Caco-2 (cell line): ENCODE results near the gene PIM2. TPM values are rescaled to one million over a fixed set of nuclear protein-coding genes. Genes with fewer than 3 reads are reported as not detected.
A peak's percentile ranks its signal among the peaks of the same experiment; 100 is the strongest.

ENCODE experiments used
- BruUV-seq: library from RNA; stranded (reverse); fragments of 400-500 nt; replicated peaks from 2 replicates; lab custom pipeline; 2021; lab: Mats Ljungman, UMichigan
- CTCF ChIA-PET: fragments of 300-600 bp; sonication (Branson Sonifier 250); formaldehyde crosslinking; loops from one replicate; lab custom pipeline; 2022; ENCODE audit warnings: antibody characterized with exemption; lab: Charles Lee
- POLR2A ChIA-PET: fragments of 300-600 bp; sonication (Branson Sonifier 250); formaldehyde crosslinking; loops from one replicate; lab custom pipeline; 2022; ENCODE audit warnings: antibody characterized with exemption; lab: Charles Lee
- DNase-seq, 2 experiments: peaks; one replicate each; pipeline versions ENCODE4 v3.0.0 to v3.0.0-alpha.2; 2020 to 2022
- H3K27me3 ChIP-seq: replicated peaks from 2 replicates; pipeline ENCODE4 v1.6.0; 2011; ENCODE audit warnings: low read length; ENCODE audit not compliant: control insufficient read depth, insufficient read depth
- H3K36me3 ChIP-seq: 2 replicates; pipeline ENCODE4 v1.5.1; 2011; ENCODE audit warnings: low read length; ENCODE audit not compliant: control insufficient read depth, insufficient read depth
- H3K4me1 ChIP-seq: fragments of 250-450 bp; sonication (Bioruptor Pico); 2 replicates; pipeline ENCODE4 v1.5.1; 2020; ENCODE audit warnings: mild to moderate bottlenecking
- H3K4me3 ChIP-seq: 2 replicates; pipeline ENCODE4 v1.5.1; 2011; ENCODE audit warnings: low read depth, mild to moderate bottlenecking, control low read depth, low read length
- H3K9me3 ChIP-seq: fragments of 250-450 bp; sonication (Bioruptor Pico); 2 replicates; pipeline ENCODE4 v1.5.1; 2020; ENCODE audit warnings: mild to moderate bottlenecking, moderate library complexity
- H3K27ac Mint-ChIP-seq: one replicate; pipeline ENCODE4 v1.8.0; 2022; ENCODE audit warnings: mixed read lengths; ENCODE audit not compliant: unreplicated experiment
- H3K27me3 Mint-ChIP-seq: one replicate; pipeline ENCODE4 v1.8.0; 2022; ENCODE audit warnings: mixed read lengths; ENCODE audit not compliant: insufficient read depth, unreplicated experiment
- H3K36me3 Mint-ChIP-seq: one replicate; pipeline ENCODE4 v1.8.0; 2022; ENCODE audit warnings: mild to moderate bottlenecking, mixed read lengths; ENCODE audit not compliant: insufficient read depth, unreplicated experiment
- H3K4me1 Mint-ChIP-seq: one replicate; pipeline ENCODE4 v1.8.0; 2022; ENCODE audit warnings: low read depth, mixed read lengths; ENCODE audit not compliant: unreplicated experiment
- H3K4me3 Mint-ChIP-seq: one replicate; pipeline ENCODE4 v1.8.0; 2022; ENCODE audit warnings: mild to moderate bottlenecking, moderate library complexity, mixed read lengths; ENCODE audit not compliant: unreplicated experiment
- H3K9me3 Mint-ChIP-seq: one replicate; pipeline ENCODE4 v1.8.0; 2022; ENCODE audit warnings: mixed read lengths; ENCODE audit not compliant: unreplicated experiment
- intact Hi-C: fragments of 100-400 bp; cut with micrococcal nuclease; formaldehyde crosslinking; loops from one replicate; pipeline ENCODE4 v1.10.0; 2022; ENCODE audit not compliant: unreplicated experiment
- total RNA-seq: library from RNA; stranded (reverse); gene quantifications from 2 replicates; pipeline ENCODE4 v1.2.3, GENCODE V29; 2022
- TF ChIP-seq, protein P1 (sequence below), 2 experiments: fragments of 200-600 bp in 1 of 2; IDR thresholded peaks; 1 replicate in 1 of 2; 2 replicates in 1 of 2; pipeline versions ENCODE4 v1.5.1 to v1.8.0; 2011 to 2022; ENCODE audit warnings: antibody characterized with exemption in 1 of 2, control low read depth in 1 of 2, inconsistent platforms in 1 of 2, low read depth in 1 of 2, low read length in 1 of 2, mild to moderate bottlenecking in 1 of 2, moderate library complexity in 1 of 2; ENCODE audit not compliant: insufficient read depth in 1 of 2, severe bottlenecking in 1 of 2, unreplicated experiment in 1 of 2

Gene PIM2
- total RNA-seq, 1 experiment from 2014 or later = 12.0 TPM

DNA sequence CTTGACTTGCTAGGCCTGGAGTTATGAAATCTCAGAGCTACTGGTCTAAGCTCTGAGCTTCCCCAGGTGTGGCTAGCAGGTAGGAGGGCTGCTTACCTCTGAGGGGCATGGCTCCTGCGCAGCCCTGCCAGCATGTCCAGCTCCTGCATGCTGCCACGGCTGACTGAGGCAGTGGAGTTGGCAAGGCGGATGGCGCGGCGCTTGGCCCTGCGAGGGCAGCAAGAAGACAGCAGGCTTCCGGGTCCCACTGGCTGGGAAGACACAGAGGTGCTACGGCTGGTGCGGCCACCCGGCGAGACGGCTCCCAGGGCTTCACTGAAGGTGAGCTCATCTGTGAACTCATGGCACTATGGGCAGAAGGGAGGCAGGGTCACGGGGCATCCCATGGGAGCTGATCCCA, 47.1 kb upstream of the PIM2 start:
- peaks cover 5% of the 10 kb centered on the region for H3K4me1 Mint-ChIP-seq

GRCh38 chrX:48961585-48962091, 42.8 kb upstream of the PIM2 start:
- Mint-ChIP-seq H3K9me3 (no peaks in the 10 kb centered on the region), H3K4me1 (peaks cover 15% of the 10 kb centered on the region), H3K36me3 (peaks cover 11% of the 10 kb centered on the region), H3K4me3 (no peak overlapping the region), H3K27me3 (no peaks in the 10 kb centered on the region), H3K27ac (no peak overlapping the region)
- no peaks in the 10 kb centered on the region for H3K4me1 ChIP-seq
- H3K36me3 ChIP-seq = no peaks in the 10 kb centered on the region
- H3K9me3 ChIP-seq = no peaks in the 10 kb centered on the region
- DNase-seq = peak in 1 of 2 experiments; percentile 22
- no TSS peak for BruUV-seq
- CTCF ChIA-PET = no interaction called here
- POLR2A ChIA-PET = no interaction called here
- intact Hi-C loops = no loop called here
- TF ChIP-seq, protein P1, sequence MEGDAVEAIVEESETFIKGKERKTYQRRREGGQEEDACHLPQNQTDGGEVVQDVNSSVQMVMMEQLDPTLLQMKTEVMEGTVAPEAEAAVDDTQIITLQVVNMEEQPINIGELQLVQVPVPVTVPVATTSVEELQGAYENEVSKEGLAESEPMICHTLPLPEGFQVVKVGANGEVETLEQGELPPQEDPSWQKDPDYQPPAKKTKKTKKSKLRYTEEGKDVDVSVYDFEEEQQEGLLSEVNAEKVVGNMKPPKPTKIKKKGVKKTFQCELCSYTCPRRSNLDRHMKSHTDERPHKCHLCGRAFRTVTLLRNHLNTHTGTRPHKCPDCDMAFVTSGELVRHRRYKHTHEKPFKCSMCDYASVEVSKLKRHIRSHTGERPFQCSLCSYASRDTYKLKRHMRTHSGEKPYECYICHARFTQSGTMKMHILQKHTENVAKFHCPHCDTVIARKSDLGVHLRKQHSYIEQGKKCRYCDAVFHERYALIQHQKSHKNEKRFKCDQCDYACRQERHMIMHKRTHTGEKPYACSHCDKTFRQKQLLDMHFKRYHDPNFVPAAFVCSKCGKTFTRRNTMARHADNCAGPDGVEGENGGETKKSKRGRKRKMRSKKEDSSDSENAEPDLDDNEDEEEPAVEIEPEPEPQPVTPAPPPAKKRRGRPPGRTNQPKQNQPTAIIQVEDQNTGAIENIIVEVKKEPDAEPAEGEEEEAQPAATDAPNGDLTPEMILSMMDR (IDR thresholded peaks at IDR 0.05; ENCODE audit: insufficient read depth in 1 of 2, low read depth in 1 of 2, low read length in 1 of 2, severe bottlenecking in 1 of 2, unreplicated experiment in 1 of 2) = no peak
- no peaks in the 10 kb centered on the region for H3K27me3 ChIP-seq
- no peak overlapping the region for H3K4me3 ChIP-seq

More for the DNA sequence above, 47.1 kb upstream of the PIM2 start:
- Mint-ChIP-seq H3K27me3 (no peaks in the 10 kb centered on the region), H3K4me3 (no peak overlapping the region), H3K36me3 (no peaks in the 10 kb centered on the region), H3K9me3 (no peaks in the 10 kb centered on the region), H3K27ac (no peak overlapping the region)
- H3K4me1 ChIP-seq = no peaks in the 10 kb centered on the region
- no TSS peak for BruUV-seq
- no peak for DNase-seq
- no peaks in the 10 kb centered on the region for H3K36me3 ChIP-seq
- no peaks in the 10 kb centered on the region for H3K9me3 ChIP-seq
- intact Hi-C loops = no loop called here
- ChIA-PET CTCF (interaction anchor here (0.7 kb wide), 1 partner anchor 130 kb away, joined by 6 read pairs; no protein-coding TSS in a partner anchor), POLR2A (no interaction called here)
- no peaks in the 10 kb centered on the region for H3K27me3 ChIP-seq
- H3K4me3 ChIP-seq = no peak overlapping the region
- TF ChIP-seq, protein P1 (IDR thresholded peaks at IDR 0.05; ENCODE audit: insufficient read depth in 1 of 2, low read depth in 1 of 2, low read length in 1 of 2, severe bottlenecking in 1 of 2, unreplicated experiment in 1 of 2) = no peak

DNA sequence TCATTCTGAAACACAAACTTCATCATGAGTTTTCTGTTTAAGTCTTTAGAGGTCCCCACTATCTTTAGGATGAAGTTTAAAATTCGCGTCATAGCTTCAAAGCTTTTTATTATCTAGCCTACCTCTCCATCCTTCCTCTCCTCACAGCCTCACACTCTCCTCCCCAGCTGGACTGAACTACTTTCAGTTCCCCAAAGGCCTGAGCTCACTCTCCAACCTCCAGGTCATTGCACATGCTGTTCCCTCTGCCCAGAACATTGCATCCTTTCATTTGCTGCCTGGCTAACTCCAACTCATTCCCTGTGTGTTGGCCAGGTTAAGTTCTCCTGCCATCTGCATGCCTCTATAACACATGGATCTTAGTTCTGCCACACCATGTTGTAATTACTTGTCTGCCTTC, 41.5 kb upstream of the PIM2 start:
- H3K4me1 Mint-ChIP-seq = peaks cover 15% of the 10 kb centered on the region
- intact Hi-C loops = no loop called here
- H3K36me3 Mint-ChIP-seq = peaks cover 11% of the 10 kb centered on the region
- TF ChIP-seq, protein P1 (IDR thresholded peaks at IDR 0.05; ENCODE audit: insufficient read depth in 1 of 2, low read depth in 1 of 2, low read length in 1 of 2, severe bottlenecking in 1 of 2, unreplicated experiment in 1 of 2) = no peak
- ChIA-PET POLR2A (no interaction called here), CTCF (no interaction called here)
- Histone ChIP-seq H3K4me1 (no peaks in the 10 kb centered on the region), H3K9me3 (no peaks in the 10 kb centered on the region), H3K4me3 (no peak overlapping the region), H3K27me3 (no peaks in the 10 kb centered on the region), H3K36me3 (no peaks in the 10 kb centered on the region)
- no peak for DNase-seq
- H3K4me3 Mint-ChIP-seq = peak overlapping the region; percentile 17
- H3K27me3 Mint-ChIP-seq = no peaks in the 10 kb centered on the region
- no peak overlapping the region for H3K27ac Mint-ChIP-seq
- H3K9me3 Mint-ChIP-seq = no peaks in the 10 kb centered on the region
- no TSS peak for BruUV-seq
